Activated effector memory CD4-positive, alpha-beta T cell treated with anti-CD3 and anti-CD28 coated beads, Interleukin-2, amount 50 U/mL, for 16 hours (primary cell): Measurements from ENCODE around the gene HIPK2.

Experiments
- DNase-seq: peaks from one replicate; pipeline ENCODE4 v3.0.0-alpha.2; 2020

HIPK2 gene

DNA sequence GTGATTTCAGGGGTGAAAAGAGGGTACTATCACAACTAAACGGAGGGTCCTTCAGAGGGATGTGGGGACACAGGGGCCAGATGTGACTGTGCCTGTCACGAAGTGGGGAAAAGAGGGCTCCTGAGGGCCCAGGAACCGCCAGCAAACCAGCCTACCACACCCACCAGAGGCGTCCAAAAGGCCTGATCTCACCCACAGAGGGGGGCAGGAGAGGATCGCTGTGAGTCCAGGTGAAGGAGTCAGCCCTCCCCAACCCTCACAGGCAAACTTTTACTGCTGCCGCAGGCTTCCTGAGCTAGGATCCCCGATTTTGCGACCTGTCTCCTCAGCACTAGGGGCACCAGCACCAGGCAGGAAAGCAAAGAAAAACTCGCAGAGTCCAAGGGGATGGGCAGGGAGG lies 64.7 kb downstream of the HIPK2 start:
- DNase-seq = no peak

DNA sequence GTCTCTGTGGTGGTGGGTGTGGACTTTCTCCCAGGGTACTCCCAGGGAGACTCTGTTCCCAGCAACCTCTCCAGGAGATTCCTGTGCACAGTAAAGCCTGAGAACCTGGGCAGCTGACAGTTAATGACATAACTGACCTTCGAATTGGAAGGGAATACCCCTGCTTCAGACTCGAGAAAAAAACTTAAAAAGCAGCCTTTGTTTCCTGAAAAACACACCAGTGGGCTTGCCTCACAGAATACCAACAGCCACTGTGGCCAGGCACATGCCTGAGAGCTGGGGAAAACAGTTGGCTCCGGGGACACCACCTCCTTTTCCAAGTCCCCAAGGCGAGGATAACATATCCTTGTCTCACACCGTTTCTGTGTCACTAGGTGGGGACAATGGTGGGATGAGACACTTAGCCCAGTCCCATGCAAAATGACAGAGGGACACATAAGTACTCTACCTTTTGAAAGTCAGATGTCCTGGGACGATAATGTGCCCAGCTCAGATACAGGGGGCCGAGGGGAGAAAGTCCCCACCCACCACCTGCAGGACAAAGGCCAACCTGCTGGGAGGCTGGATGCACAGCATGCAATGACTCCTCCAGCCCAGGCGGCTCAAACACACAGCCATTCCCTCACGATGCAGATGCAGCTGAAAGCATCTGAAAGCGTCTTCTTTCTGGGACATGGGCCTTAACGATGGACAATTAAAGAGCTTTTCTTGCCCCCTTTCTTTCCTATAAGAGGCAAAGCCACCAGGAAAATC lies 65.6 kb downstream of the HIPK2 start:
- no peak for DNase-seq

DNA sequence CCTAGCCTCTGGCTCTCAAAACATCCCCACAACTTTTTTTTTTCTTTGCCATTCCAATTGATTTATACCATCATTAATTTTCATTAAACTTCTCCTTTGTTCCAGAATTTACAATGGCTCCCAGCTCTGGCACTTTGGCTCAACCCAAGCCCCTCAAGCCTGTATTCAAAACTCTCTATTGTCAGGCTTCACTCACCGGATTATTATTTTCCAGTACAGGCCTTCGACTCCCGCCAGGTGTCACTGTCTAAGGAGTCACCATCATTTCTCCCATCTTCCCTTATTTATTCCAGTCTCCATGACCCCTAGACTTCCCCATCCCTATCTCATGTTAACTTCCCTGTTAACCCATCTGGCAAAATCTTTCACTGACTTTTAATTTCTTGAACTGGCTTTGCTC lies 67.8 kb downstream of the HIPK2 start:
- no peak for DNase-seq

DNA sequence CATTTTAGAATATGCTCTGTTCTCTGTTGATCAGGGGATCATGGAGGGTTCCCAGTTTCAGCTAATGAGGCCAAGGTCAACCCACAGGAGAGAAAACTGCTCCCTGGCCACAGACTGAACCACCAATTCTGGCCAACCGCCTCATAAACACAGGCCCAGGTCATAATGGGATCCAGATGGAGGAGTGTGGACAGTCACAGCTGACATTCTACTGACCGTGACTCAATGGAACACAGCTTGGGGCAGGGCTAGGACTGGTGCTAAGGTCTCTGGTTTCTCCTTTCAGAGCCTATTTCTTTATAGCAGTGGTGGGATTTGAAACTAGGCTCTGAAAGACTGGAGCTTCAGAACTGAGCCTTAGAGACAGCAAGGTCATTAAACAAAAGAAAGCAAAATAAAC lies 68.3 kb downstream of the HIPK2 start:
- DNase-seq = no peak

- DNase-seq = no peak
Observed at GRCh38 chr7:139708541-139708940, 69.3 kb downstream of the HIPK2 start.

- no peak for DNase-seq
Observed at GRCh38 chr7:139706837-139707236, 71.0 kb downstream of the HIPK2 start.

- no peak for DNase-seq
Observed at GRCh38 chr7:139704308-139704879, 73.4 kb downstream of the HIPK2 start.

DNA sequence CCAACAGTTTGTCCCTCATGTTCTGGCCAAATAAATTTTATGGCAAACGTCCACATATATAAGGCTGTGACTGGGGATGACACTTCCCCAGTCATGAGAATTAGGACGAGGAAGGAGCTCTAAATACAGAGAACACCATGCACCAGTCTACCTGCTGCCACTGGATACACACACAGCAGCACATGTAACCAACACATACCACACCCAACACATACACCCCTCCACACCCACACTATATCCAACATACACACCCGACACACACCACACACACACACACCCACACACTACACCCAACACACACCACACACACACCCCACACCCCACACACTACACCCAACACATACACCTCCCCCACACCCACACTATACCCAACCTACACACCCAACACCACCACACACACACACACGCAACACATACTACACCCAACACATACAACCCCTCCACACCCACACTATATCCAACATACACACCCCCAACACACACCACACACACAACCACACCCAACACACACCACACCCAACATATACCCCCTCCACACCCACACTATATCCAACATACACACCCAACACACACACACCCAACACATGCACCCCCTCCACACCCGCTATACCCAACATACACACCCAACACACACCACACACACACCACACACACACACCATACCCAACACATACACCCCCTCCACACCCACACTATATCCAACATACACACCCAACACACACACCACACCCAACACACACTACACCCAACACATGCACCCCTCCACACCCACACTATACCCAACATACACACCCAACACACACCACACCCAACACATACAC lies 74.1 kb downstream of the HIPK2 start:
- DNase-seq = no peak

DNA sequence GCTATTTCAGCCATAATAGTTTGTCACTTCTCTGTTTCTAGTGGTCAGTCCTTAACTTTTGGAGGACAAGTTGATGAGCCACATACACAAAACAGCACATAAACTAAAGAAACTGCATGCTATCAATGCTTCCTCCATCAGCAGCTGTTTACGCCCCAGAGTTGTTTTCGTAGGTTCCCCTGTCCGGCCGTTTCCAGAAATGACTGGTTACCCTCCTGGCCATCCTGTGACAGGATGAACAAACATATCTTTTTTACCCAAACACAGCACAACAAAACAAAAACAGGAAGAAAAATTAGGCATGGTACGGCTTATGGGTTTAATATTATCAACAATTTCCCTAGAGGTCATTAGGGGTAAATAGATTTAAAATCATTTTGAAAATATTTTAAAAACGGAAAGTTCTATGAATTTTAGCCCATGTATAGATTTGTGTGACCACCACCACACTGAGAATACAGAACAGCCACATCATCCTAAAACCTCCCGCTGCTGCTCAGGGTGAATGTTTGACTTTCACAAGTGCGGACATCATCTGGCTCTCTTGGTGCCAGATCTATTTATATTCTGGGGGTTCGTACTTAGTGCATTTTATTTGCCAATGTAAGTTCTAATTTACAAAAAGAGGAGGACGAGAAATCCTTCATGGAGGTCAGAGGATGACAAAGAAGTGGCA lies 74.8 kb downstream of the HIPK2 start:
- no peak for DNase-seq

DNA sequence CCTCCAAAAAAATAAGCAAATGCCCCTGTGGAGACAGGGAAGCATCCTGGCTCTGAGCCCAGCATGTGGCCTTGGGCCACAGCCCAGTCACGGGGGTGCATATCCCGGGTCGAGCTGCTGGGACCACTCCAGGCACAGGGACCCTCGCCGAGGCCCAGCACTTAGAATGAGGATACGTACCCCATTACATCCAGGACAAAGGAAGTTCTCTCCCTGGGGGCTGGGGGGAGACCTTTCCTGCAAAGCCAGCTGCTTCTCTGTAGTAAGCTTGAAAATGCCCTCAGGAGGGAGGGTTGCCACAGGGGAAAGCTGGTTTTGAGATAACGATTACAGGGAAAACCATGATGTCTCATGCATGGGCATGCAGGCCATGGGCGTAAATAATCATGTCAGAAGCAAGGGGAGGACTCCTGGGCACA lies 75.5 kb downstream of the HIPK2 start:
- DNase-seq = no peak

GRCh38 chr7:139701908-139702307 lies 75.9 kb downstream of the HIPK2 start:
- no peak for DNase-seq

DNA sequence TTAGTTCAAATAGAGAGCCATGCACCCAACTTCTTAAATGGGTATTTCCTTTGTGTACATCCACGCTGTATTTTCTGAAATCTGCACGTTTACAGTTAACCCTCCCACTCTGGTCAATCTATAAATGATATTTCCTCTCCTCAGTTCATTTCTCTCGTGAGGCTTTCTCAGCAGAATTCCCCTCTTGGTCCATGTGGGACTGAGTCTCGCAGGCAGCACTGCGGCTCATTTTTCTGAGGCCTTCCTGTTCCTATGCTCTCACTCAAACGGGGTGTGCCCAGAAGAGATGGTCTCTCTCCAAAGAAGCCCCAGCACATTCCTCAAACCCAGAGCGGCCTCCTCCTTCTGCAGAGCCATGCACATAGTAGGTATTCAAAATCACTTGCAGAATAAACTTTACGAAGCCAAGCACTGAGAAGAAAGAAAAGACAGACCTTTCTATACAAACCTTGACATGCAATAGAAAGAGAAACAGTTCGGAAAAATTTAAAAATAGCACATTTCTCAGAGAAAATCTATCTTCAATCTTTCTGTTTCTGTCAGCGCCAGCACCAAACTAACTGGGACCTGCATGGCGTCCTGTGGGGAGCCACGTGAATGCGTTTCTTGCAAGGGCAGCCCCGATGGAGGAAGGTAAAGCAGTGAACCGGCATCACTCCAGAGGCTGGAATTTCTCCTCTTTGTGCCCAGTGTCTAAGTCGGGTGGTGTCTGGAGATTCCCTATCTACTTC lies 77.1 kb downstream of the HIPK2 start:
- DNase-seq = no peak

DNA sequence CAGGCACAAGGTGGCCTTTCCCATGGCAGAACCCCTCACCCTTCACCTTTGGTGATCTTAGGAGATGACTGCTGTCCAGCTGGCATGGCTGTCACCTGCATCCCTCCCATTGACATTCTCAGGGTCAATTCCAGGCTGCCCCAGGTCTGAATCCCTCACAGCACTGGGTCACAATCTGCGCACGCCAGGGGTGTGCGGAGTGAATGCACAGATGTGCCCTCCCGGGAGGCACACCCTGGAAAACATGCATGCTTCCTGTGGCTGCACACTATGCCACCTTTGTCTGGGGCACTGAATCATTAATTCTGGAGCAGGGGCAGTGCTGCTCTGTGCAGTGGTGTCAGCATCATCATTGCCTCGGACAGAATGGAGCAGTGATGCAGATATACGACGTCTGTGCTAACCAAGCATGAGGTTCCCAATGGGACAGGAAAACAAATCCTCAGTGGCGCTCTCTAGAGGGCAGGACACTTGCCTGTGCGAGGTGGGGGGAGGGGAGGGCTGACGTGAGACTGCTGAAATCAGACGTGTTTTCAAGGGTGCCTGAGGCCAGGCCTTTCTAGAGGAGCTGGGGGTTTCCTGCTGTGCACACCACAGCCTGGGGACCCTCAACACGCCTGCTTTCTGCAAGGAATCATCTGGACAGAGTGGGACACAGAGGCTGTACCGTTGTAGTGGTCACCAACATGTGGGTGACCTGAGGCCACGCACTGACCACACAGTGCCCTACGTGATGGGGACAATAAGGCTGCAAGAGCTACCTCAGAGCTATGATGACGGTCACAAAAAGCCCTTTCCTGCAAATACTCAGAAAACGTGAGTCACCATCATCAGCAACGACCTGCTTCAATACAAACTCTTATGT lies 77.9 kb downstream of the HIPK2 start:
- DNase-seq = peak; percentile 57

- no peak for DNase-seq
Observed at GRCh38 chr7:139698844-139699243, 79.0 kb downstream of the HIPK2 start.

DNA sequence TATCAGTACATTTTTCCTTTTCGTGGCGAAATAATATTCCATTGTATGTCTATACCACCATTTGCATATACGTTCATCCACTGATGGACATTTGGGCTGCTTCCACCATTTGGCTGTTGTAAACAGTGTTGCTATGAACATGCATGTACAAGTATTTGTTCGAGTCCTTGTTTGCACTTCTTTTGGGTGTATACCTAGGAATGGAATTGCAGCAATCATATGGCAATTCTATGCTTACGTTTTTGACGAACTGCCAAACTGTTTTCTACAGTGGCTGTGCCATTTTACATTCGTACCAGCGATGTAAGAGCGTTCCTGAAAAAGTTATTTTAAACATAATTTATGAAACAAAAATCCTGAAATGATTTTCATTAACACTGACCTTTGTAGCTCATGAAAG lies 79.5 kb downstream of the HIPK2 start:
- no peak for DNase-seq

GRCh38 chr7:139697056-139697455 lies 80.7 kb downstream of the HIPK2 start:
- no peak for DNase-seq

DNA sequence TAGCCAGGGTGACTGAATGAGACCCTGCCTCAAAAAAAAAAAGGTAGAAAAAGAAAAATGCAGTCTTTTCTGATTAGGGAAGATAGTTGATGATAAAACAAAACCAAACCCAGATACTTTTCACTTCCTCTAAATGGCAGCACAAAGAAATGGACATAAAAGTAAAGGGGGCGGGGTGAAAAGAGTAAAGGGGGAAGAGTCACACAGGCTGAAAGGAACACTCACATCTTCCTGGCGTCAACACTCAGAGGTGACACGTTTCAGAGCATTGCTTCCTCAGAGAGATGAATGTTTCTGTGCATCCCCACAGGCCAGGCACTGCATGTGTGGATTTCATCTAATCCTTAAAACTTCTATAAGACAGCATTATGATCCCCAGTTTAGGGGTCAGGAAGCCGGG lies 81.2 kb downstream of the HIPK2 start:
- DNase-seq = no peak

DNA sequence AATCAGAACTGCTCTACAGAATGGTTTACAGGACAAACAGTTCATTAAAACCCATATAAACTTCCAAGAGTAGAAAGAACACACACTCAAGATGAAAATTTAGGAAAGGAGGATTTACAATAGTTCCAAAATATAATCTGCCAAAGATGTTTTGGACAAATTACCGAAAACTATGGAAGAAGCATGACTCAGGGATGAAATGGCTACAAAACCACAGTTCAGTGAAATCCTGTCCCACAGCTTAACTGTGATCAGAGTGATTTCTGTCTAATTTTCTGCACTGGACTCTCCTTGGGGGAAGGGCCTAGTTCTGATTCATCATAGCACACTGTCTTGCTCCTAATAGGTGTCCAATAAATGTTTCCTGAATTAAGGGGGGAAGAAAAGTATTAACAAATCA lies 82.2 kb downstream of the HIPK2 start:
- no peak for DNase-seq

- no peak for DNase-seq
Observed at GRCh38 chr7:139695051-139695450, 82.7 kb downstream of the HIPK2 start.

- DNase-seq = no peak
Observed at GRCh38 chr7:139694389-139694676, 83.5 kb downstream of the HIPK2 start.

DNA sequence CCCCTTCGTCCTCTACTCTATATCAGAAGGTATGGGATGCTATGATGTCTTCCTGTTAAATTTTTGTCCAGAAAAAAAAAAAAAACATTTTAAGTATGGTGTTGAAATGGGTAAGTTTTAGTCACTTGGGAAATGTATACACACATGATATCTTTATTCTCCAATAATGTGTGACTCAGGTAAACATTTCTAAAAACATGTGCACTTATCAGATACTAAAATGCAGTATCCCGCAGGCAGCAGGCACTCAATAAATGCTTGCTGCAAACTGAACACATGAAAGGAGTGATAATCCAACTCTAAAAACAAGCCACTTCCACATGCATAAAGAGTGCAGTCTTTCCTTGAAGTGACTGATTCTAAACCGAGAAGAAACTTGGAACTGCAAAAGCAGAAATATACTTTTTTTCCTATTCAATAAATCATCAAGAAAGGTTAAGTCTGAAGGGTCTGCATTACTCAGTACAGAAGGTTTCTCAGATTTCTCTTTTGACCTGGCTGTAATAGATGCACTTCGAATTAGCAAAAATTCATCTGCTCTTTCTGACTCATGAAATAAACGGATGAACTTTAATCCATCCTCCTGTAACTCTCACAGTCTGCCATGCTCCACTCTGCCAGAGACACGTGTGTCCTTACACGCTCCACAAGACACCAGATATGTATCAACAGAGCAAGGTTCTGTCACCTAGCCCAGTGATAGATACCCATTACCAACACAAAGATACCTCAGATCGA lies 84.0 kb downstream of the HIPK2 start:
- DNase-seq = no peak
